ENCODE data around the gene RASIP1.

The RASIP1 gene

GRCh38 chr19:48750771-48751504, 10.5 kb upstream of the RASIP1 start:
- H3K9me3 ChIP-seq (ENCODE audit: low read length): peaks cover 2% of the 10 kb centered on the region
- H3K4me1 ChIP-seq (ENCODE audit: insufficient read depth, low read length): peaks cover 10% of the 10 kb centered on the region
- peaks cover 51% of the 10 kb centered on the region for H3K27me3 ChIP-seq (ENCODE audit: insufficient read depth, low read length)
- no peak overlapping the region for H3K4me3 ChIP-seq (ENCODE audit: low read length)
- H3K36me3 ChIP-seq (ENCODE audit: insufficient read depth, low read length): no peaks in the 10 kb centered on the region
- no peak overlapping the region for H2AFZ ChIP-seq (ENCODE audit: low read depth, low read length)

- H3K36me3 ChIP-seq (ENCODE audit: insufficient read depth, low read length): no peaks in the 10 kb centered on the region
- H2AFZ ChIP-seq (ENCODE audit: low read depth, low read length): no peak overlapping the region
- peaks cover 49% of the 10 kb centered on the region for H3K27me3 ChIP-seq (ENCODE audit: insufficient read depth, low read length)
- H3K4me3 ChIP-seq (ENCODE audit: low read length): no peak overlapping the region
- peaks cover 2% of the 10 kb centered on the region for H3K9me3 ChIP-seq (ENCODE audit: low read length)
- H3K4me1 ChIP-seq (ENCODE audit: insufficient read depth, low read length): peaks cover 10% of the 10 kb centered on the region
Observed at GRCh38 chr19:48750351-48750750, 9.9 kb upstream of the RASIP1 start.

GRCh38 chr19:48749571-48750198, 9.3 kb upstream of the RASIP1 start:
- Histone ChIP-seq H2AFZ (ENCODE audit: low read depth, low read length) (no peak overlapping the region), H3K9me3 (ENCODE audit: low read length) (peaks cover 2% of the 10 kb centered on the region), H3K4me1 (ENCODE audit: insufficient read depth, low read length) (peaks cover 10% of the 10 kb centered on the region), H3K4me3 (ENCODE audit: low read length) (no peak overlapping the region), H3K27me3 (ENCODE audit: insufficient read depth, low read length) (peaks cover 44% of the 10 kb centered on the region), H3K36me3 (ENCODE audit: insufficient read depth, low read length) (no peaks in the 10 kb centered on the region)

GRCh38 chr19:48746738-48747575, 6.5 kb upstream of the RASIP1 start, which contains the start of gene IZUMO1:
TSS of gene IZUMO1 (minus strand) at chr19:48746909. CDS start at chr19:48745859, 1,050 bp downstream.
- H2AFZ ChIP-seq (ENCODE audit: low read depth, low read length): no peak within 1 kb of the TSS
- H3K9me3 ChIP-seq (ENCODE audit: low read length): no peaks in the 10 kb centered on the region
- H3K4me3 ChIP-seq (ENCODE audit: low read length): peak within 1 kb of the TSS; percentile 25

GRCh38 chr19:48746110-48746509, 5.7 kb upstream of the RASIP1 start:
- no peak overlapping the region for H2AFZ ChIP-seq (ENCODE audit: low read depth, low read length)
- H3K9me3 ChIP-seq (ENCODE audit: low read length): peaks cover 4% of the 10 kb centered on the region
- peaks cover 19% of the 10 kb centered on the region for H3K27me3 ChIP-seq (ENCODE audit: insufficient read depth, low read length)
- no peaks in the 10 kb centered on the region for H3K36me3 ChIP-seq (ENCODE audit: insufficient read depth, low read length)
- H3K4me1 ChIP-seq (ENCODE audit: insufficient read depth, low read length): no peaks in the 10 kb centered on the region
- H3K4me3 ChIP-seq (ENCODE audit: low read length): no peak overlapping the region

More at GRCh38 chr19:48746738-48747575, 6.5 kb upstream of the RASIP1 start, which contains the start of gene IZUMO1:
- peaks cover 22% of the 10 kb centered on the region for H3K27me3 ChIP-seq (ENCODE audit: insufficient read depth, low read length)
- H3K36me3 ChIP-seq (ENCODE audit: insufficient read depth, low read length): no peaks in the 10 kb centered on the region
- no peaks in the 10 kb centered on the region for H3K4me1 ChIP-seq (ENCODE audit: insufficient read depth, low read length)

- Histone ChIP-seq H3K4me1 (ENCODE audit: insufficient read depth, low read length) (no peaks in the 10 kb centered on the region), H3K9me3 (ENCODE audit: low read length) (peaks cover 5% of the 10 kb centered on the region), H3K4me3 (ENCODE audit: low read length) (no peak overlapping the region), H3K36me3 (ENCODE audit: insufficient read depth, low read length) (no peaks in the 10 kb centered on the region), H3K27me3 (ENCODE audit: insufficient read depth, low read length) (peaks cover 19% of the 10 kb centered on the region), H2AFZ (ENCODE audit: low read depth, low read length) (no peak overlapping the region)
Observed at GRCh38 chr19:48745208-48745995, 5.0 kb upstream of the RASIP1 start.

- Histone ChIP-seq H3K4me1 (ENCODE audit: insufficient read depth, low read length) (peaks cover 5% of the 10 kb centered on the region), H3K36me3 (ENCODE audit: insufficient read depth, low read length) (no peaks in the 10 kb centered on the region), H2AFZ (ENCODE audit: low read depth, low read length) (no peak overlapping the region), H3K4me3 (ENCODE audit: low read length) (no peak overlapping the region), H3K9me3 (ENCODE audit: low read length) (peaks cover 5% of the 10 kb centered on the region), H3K27me3 (ENCODE audit: insufficient read depth, low read length) (peaks cover 14% of the 10 kb centered on the region)
Observed at GRCh38 chr19:48742096-48742495, 1.7 kb upstream of the RASIP1 start.

- Histone ChIP-seq H3K4me1 (ENCODE audit: insufficient read depth, low read length) (peaks cover 5% of the 10 kb centered on the region), H3K36me3 (ENCODE audit: insufficient read depth, low read length) (no peaks in the 10 kb centered on the region), H3K9me3 (ENCODE audit: low read length) (peaks cover 5% of the 10 kb centered on the region), H3K4me3 (ENCODE audit: low read length) (no peak overlapping the region), H2AFZ (ENCODE audit: low read depth, low read length) (no peak overlapping the region), H3K27me3 (ENCODE audit: insufficient read depth, low read length) (peaks cover 14% of the 10 kb centered on the region)
Observed at GRCh38 chr19:48741129-48741999, 954 bp upstream of the RASIP1 start.

- Histone ChIP-seq H3K27me3 (ENCODE audit: insufficient read depth, low read length) (peaks cover 14% of the 10 kb centered on the region), H3K4me3 (ENCODE audit: low read length) (peak overlapping the region; percentile 41), H2AFZ (ENCODE audit: low read depth, low read length) (peak overlapping the region; percentile 85), H3K4me1 (ENCODE audit: insufficient read depth, low read length) (peaks cover 5% of the 10 kb centered on the region), H3K9me3 (ENCODE audit: low read length) (peaks cover 5% of the 10 kb centered on the region), H3K36me3 (ENCODE audit: insufficient read depth, low read length) (no peaks in the 10 kb centered on the region)
Observed at GRCh38 chr19:48739404-48740163, 826 bp downstream of the RASIP1 start.

GRCh38 chr19:48738557-48739403, 1.6 kb downstream of the RASIP1 start:
- Histone ChIP-seq H3K27me3 (ENCODE audit: insufficient read depth, low read length) (peaks cover 14% of the 10 kb centered on the region), H3K36me3 (ENCODE audit: insufficient read depth, low read length) (no peaks in the 10 kb centered on the region), H3K4me3 (ENCODE audit: low read length) (peak overlapping the region; percentile 41), H2AFZ (ENCODE audit: low read depth, low read length) (peak overlapping the region; percentile 85), H3K4me1 (ENCODE audit: insufficient read depth, low read length) (peaks cover 5% of the 10 kb centered on the region), H3K9me3 (ENCODE audit: low read length) (peaks cover 5% of the 10 kb centered on the region)
